ENCODE results near the gene GALNT10.

The GALNT10 gene

GRCh38 chr5:154269414-154269813 lies 78.9 kb downstream of the GALNT10 start:
- no peak for DNase-seq

GRCh38 chr5:154271466-154271865 lies 80.9 kb downstream of the GALNT10 start:
- DNase-seq, result no peak

GRCh38 chr5:154271936-154272514 lies 81.5 kb downstream of the GALNT10 start:
- DNase-seq, result no peak

- DNase-seq, result peak; percentile 81
Measured at GRCh38 chr5:154273028-154273617, 82.6 kb downstream of the GALNT10 start.

GRCh38 chr5:154273963-154274827 lies 83.7 kb downstream of the GALNT10 start:
- no peak for DNase-seq

DNA sequence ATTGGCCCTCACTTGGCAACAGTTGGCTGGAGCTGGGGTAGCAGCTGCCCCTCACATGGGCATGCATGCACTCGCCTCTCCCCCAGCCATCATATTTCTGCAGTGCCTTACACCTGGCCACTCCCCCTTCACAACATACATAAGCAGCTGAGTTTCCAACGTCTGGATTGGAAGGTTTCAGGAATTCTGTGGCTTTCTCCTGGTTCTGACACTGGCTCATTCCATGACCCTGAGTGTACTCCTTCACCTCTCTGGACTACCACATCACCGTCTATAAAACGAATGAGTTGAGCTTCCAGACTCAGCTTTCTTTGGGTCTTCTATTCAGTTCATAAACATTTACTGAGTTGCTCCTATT lies 84.3 kb downstream of the GALNT10 start:
- DNase-seq, result no peak

GRCh38 chr5:154275566-154275965 lies 85.0 kb downstream of the GALNT10 start:
- DNase-seq, result no peak

GRCh38 chr5:154276261-154276972 lies 85.9 kb downstream of the GALNT10 start:
- no peak for DNase-seq

- peak; percentile 78 for DNase-seq
Measured at GRCh38 chr5:154276973-154277331, 86.4 kb downstream of the GALNT10 start.

- DNase-seq, result no peak
Measured at GRCh38 chr5:154277499-154277898, 87.0 kb downstream of the GALNT10 start.

- DNase-seq, result no peak
Measured at GRCh38 chr5:154278186-154278585, 87.7 kb downstream of the GALNT10 start.

DNA sequence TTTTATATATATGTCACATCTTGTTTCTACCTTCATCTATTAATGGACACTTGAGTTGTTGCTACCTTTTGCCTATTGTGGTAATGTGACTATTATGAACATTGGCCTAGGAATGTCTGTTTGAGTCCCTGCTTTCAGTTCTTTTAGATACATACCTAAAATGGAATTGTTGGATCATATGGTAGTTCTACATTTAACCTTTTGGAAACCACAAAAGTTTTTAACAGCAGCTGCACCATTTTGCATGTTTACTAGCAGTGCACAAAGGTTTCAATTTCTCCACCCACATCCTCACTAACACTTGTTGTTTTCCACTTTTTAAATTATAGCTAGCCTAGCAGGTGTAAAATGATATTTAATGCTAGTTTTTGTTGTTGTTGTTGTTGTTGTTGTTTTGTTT lies 88.4 kb downstream of the GALNT10 start:
- no peak for DNase-seq

DNA sequence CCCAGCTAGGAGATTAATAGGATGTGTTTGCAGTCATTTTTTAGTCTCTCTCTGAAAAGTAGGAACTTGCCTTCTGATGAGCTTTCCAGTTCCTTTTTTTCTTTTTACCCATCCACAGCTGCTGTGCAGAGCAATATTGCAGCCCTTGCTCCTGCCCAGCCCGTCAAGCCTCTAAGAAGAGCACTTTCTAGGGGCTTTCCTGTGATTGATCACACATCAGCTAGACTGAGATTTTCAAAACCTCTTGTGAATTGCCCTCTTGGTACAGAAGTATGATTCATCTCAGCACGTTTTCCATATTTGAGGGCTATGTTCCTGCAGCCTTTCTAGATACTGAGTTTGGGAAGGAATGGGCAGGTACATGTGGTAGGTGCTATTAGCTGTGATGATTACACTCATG lies 93.9 kb downstream of the GALNT10 start:
- DNase-seq, result no peak

DNA sequence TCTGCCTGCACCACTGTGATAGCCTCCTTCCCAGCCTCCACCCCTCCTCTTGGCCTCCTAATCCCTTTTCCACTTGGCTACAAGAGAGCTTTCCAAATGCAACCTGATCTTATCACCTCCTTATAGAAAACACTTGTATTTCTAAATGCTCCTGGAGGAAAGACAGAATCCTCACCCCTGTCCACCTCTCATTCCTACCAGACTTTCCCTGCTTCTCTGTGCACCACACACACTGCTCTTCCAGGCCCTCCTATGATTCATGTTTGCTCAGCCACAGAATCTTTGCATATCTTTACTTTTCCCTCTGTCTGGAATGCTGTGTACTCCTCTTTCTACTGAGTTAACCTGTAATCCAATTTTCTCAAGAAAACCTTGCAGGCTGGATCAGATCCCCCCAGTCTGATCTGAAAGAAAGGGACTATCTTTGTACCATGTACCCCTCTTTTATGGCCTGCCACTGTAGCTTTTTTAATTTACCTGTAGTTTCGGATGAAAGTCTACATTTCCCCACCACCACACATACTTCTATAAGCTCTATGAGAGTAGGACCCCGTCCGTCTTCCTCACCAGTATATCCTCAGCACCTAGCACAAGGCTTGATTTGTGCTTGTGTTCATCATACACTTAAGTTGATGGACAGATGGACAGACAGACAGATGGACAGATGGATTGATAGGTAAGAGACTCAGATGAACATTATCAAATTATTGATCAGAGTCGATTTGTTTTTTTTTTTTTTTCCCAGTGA lies 95.3 kb downstream of the GALNT10 start:
- no peak for DNase-seq

DNA sequence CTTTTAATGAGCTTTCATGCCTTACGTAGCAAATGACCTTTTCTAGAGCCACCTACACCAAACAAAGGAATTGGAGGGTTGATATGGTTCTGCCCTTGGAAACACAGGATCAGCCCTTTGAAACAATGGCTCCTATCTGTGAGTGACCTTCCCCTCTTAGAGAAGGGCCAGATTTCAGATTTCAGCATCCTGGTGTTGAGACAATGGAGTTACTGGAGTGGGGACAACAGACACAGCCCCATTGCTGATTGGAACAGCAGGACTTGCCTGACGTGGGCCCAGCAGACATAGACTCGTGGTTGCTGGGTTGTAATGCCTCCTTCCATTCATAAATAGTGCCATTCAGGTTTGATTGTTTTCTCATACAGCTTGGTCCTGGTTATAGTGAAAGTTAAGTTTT lies 96.0 kb downstream of the GALNT10 start:
- no peak for DNase-seq

- peak; percentile 49 for DNase-seq
Measured at GRCh38 chr5:154287136-154287535, 96.6 kb downstream of the GALNT10 start.

DNA sequence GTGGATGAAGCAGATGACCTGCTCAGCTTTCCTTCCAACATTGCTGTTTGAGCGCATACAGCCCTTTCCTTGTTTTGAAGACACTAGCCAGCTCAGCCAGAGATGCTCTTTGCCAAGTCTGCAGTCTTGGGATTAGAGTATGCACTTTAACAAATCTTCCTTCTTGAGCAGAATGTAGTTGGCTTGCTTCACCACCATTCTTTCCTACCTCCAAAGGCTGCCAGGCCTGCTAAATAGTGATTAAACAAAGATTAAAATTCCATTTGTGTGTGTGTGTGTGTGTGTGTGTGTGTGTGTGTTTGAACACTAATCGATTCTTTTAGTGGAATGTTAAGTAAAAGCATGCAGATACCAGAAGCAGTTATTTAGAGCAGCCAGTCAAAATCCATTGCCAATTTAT lies 97.6 kb downstream of the GALNT10 start:
- peak; percentile 82 for DNase-seq

DNA sequence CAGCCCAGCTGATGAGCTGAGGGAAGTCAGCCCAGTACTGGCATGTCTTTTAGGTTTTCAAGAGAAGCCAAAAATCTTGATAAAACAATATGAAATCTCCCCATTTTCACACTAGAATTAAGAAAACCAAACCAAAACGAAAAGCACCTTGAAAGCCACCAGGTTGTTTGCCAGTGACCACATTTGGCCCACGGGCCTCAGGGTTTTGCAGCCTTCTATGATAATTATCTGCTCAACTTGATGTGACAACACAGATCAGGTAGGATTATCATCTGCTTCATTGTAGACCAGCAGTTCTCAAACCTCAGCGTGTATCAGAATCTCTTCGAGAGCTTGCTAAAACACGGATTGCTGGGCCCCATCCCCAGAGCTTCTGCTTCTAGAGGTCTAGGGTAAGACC lies 101.4 kb downstream of the GALNT10 start:
- no peak for DNase-seq

DNA sequence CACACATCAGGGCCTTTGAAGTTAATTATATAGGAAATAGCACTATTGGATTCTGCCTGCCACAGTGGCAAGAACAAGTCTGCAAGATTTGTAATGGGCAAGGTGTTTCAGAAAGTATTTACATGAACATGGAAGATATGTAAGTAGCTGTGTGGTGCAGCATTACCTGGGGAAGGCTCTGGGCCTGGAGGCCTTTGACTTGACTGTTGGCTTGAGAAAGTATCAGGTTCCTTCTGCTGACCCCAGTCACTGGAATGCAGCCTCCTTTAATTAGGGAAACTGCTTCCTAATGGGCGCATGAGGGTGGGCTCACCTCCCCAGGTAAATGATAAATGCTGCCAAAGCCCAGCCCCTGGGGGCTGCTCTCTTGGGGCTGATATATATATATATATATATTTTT lies 102.7 kb downstream of the GALNT10 start:
- DNase-seq, result no peak

GRCh38 chr5:154295551-154295950 lies 105.0 kb downstream of the GALNT10 start:
- no peak for DNase-seq

DNA sequence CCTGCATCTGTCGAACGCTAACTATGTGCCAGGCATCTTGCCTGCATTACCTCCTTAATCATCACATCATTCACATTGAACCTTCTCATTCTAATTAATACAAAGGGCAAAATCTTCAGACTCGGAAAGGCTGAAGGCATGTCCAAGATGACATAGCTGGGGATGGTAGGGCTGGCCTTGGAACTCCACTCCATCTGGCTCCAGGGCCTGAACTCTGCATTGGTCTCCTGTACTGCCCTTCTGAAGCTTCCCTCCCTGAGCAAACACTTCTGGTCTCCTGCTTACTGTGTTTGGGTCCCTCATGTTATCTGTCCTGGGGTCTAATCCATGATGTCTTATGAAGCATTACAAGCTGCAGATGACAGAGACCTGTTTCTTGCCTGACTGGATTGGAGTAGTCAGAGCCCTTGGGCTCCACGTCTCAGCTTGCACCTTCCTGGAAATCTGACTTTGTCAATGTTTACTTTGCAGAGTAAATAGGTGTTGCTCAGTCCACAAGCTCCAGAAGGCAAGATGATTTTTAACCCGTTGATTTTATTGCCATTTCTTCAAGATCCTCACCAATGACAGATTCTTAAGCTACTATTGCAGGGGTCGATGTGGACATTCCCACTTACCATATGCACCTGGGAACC lies 106.1 kb downstream of the GALNT10 start:
- no peak for DNase-seq

GRCh38 chr5:154298065-154298464 lies 107.5 kb downstream of the GALNT10 start:
- no peak for DNase-seq

All from right hindlimb (tissue), 1 donor.